OCI-LY3 (cell line): ENCODE measurements around the gene LMNTD1.

Experiments
- EZH2phosphoT487 ChIP-seq: fragments of 200-600 bp; shearing (Covaris generic); IDR thresholded peaks from 2 replicates; pipeline ENCODE4 v1.6.1; 2018; ENCODE audit warnings: antibody characterized with exemption, mixed run types, low read depth
- TF ChIP-seq, protein P1 (sequence below): fragments of 200-600, 300-600 bp; sonication (generic); IDR thresholded peaks from 2 replicates; pipeline ENCODE4 v1.5.1; 2014; ENCODE audit warnings: antibody characterized with exemption, low read length, low read depth

DNA sequence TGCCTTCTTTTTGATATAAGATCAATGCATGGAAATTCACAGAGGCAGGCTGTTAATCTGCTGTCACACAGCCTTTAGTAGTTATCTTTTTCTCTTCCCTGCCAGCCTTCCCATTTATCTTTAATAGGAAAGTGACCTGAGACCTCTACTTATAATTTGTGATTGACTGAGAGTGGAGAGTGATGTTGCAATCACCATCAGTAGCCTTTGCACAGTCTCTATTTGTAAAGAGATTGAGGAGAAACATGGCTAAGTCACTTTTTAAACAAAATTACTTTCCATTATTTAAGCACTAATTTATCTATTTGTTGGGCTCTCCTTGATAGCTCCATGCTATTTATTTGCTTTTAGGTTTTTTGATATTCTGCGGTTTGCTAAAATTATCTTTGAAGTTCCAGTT is 19.9 kb downstream of the LMNTD1 start:
- TF ChIP-seq, protein P1, sequence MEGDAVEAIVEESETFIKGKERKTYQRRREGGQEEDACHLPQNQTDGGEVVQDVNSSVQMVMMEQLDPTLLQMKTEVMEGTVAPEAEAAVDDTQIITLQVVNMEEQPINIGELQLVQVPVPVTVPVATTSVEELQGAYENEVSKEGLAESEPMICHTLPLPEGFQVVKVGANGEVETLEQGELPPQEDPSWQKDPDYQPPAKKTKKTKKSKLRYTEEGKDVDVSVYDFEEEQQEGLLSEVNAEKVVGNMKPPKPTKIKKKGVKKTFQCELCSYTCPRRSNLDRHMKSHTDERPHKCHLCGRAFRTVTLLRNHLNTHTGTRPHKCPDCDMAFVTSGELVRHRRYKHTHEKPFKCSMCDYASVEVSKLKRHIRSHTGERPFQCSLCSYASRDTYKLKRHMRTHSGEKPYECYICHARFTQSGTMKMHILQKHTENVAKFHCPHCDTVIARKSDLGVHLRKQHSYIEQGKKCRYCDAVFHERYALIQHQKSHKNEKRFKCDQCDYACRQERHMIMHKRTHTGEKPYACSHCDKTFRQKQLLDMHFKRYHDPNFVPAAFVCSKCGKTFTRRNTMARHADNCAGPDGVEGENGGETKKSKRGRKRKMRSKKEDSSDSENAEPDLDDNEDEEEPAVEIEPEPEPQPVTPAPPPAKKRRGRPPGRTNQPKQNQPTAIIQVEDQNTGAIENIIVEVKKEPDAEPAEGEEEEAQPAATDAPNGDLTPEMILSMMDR: no peak
- TF ChIP-seq EZH2phosphoT487: no peak
